ENCODE measurements around the gene CWC27. TPM values are rescaled to one million over a fixed set of nuclear protein-coding genes. Genes with fewer than 3 reads are reported as not detected.

Gene CWC27
- total RNA-seq, 8 experiments from 2014 or later: 15.1 to 28.0 (median 24.9) TPM

- Histone ChIP-seq H3K27ac (no peak overlapping the region), H3K4me3 (no peak overlapping the region), H3K4me1 (replicated peaks in 1 of 2) (no peaks in the 10 kb centered on the region)
- no peak for ATAC-seq (replicated peaks in 6 of 8)
- 80 to 100% (median 100%) methylated on average over 1 of the region's 1 CpG; no CpG with 5 or more reads in 1 of the 10 experiments for WGBS, 10 experiments
- in situ Hi-C loops (cut with MboI; ENCODE audit: low pct_unique_long_range_greater_than_20kb in 2 of 9, low sequenced_read_pairs in 9 of 9, unreplicated experiment in 9 of 9): no loop called here
Observed at GRCh38 chr5:64831996-64832395, 63.3 kb downstream of the CWC27 start.

DNA sequence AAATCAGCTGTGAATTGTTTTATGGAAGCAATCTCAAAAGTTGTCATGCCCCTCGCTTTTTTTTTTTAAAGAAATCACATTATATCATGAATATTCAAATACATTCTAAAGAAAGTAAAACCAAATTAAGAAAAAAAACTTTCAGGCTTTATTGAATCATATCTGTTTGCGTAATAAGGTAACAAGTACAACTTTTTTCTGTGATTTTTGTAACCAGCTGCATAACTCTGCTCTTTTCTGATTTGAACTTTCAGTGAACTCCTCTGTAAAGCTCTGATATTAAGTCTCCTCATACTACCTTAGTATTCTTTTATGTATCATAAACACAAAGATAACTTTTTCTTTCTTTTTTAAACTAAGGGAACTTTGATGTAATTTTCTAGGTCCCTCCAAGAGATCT, 65.3 kb downstream of the CWC27 start:
- H3K4me1 ChIP-seq (replicated peaks in 1 of 2): no peaks in the 10 kb centered on the region
- ATAC-seq (replicated peaks in 6 of 8): no peak
- no peak overlapping the region for H3K27ac ChIP-seq
- in situ Hi-C loops (cut with MboI; ENCODE audit: low pct_unique_long_range_greater_than_20kb in 2 of 9, low sequenced_read_pairs in 9 of 9, unreplicated experiment in 9 of 9): no loop called here
- no peak overlapping the region for H3K4me3 ChIP-seq
- WGBS, 10 experiments: 90 to 100% (median 94%) methylated on average over 1 to 2 of the region's 2 CpGs

DNA sequence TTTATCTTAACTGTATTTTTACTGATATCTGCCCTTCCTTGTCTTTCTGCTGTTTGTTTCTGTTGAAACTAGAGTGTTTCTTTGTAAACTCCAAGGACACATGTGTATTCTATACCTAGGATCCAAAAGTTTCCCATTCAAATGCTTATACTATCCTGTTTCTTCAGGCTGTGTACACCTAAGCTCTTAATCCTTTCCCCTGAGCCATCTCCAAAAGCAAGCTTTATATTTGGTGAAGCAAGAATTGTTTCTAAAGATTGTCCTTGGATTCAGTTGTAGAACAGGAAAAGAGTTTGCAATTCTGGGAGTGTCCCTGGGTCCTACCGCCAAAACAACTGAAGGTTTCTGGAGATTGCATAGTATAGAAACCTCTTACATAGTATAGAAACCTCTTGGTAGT, 65.9 kb downstream of the CWC27 start:
- 80 to 100% (median 89%) methylated on average over 1 of the region's 1 CpG; no CpG with 5 or more reads in 4 of the 10 experiments for WGBS, 10 experiments
- no peak for ATAC-seq (replicated peaks in 6 of 8)
- no peaks in the 10 kb centered on the region for H3K4me1 ChIP-seq (replicated peaks in 1 of 2)
- in situ Hi-C loops (cut with MboI; ENCODE audit: low pct_unique_long_range_greater_than_20kb in 2 of 9, low sequenced_read_pairs in 9 of 9, unreplicated experiment in 9 of 9): no loop called here
- no peak overlapping the region for H3K27ac ChIP-seq
- H3K4me3 ChIP-seq: no peak overlapping the region

- in situ Hi-C loops (cut with MboI; ENCODE audit: low pct_unique_long_range_greater_than_20kb in 2 of 9, low sequenced_read_pairs in 9 of 9, unreplicated experiment in 9 of 9): no loop called here
- no peaks in the 10 kb centered on the region for H3K4me1 ChIP-seq (replicated peaks in 1 of 2)
- 60 to 100% (median 85%) methylated on average over 1 of the region's 1 CpG; no CpG with 5 or more reads in 2 of the 10 experiments for WGBS, 10 experiments
- no peak overlapping the region for H3K27ac ChIP-seq
- no peak overlapping the region for H3K4me3 ChIP-seq
- ATAC-seq (replicated peaks in 6 of 8): no peak
Observed at GRCh38 chr5:64835266-64835665, 66.5 kb downstream of the CWC27 start.

DNA sequence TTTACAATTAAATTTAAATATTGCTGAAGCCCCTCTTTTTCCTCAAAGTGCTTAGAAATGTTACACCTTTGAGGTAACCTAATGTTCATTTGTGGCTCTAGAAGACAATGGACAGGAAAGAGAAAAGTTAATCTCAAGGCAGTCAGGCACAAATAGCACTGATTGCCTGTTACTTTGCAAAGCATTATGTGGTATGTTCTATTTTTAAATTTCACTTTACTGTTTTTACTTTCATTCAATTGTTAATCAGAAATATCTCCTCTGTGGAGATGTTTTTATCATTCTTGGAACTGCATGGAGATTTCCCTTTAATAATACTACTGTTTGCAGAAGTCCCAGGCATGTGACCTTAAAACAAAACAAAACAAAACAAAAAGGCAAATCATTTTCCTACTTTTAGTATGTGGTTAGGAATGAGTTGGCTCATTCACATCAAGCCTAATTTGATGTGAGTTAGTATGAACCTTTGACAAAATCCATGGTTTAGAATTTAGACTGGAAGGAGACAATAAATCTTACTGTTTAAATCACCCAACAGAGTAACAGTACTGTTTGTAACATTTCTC, 67.5 kb downstream of the CWC27 start:
- Histone ChIP-seq H3K4me3 (no peak overlapping the region), H3K27ac (no peak overlapping the region), H3K4me1 (replicated peaks in 1 of 2) (no peaks in the 10 kb centered on the region)
- no peak for ATAC-seq (replicated peaks in 6 of 8)
- in situ Hi-C loops (cut with MboI; ENCODE audit: low pct_unique_long_range_greater_than_20kb in 2 of 9, low sequenced_read_pairs in 9 of 9, unreplicated experiment in 9 of 9): no loop called here

DNA sequence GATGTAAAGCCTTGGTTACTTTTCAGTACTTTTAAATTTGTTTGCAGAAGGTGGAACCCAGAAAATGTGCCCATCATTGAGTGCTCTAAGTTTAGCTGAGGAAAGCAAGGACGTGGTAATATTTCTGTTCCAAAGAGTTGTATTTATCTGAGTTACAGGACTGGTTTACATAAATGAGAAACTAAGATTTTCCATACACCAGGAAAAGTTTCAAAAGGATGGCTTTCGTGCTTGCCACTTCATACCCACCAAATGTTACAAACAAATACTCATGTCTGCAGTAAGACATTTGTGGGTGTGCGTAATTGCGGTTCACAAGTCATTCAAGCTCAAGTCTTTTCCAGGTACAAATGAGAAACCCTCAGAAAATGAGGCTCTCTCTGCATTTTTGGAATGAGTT, 68.1 kb downstream of the CWC27 start:
- Histone ChIP-seq H3K4me3 (no peak overlapping the region), H3K27ac (no peak overlapping the region), H3K4me1 (replicated peaks in 1 of 2) (no peaks in the 10 kb centered on the region)
- no peak for ATAC-seq (replicated peaks in 6 of 8)
- in situ Hi-C loops (cut with MboI; ENCODE audit: low pct_unique_long_range_greater_than_20kb in 2 of 9, low sequenced_read_pairs in 9 of 9, unreplicated experiment in 9 of 9): no loop called here
- WGBS, 10 experiments: 74 to 100% (median 96%) methylated on average over 1 to 4 of the region's 4 CpGs; no CpG with 5 or more reads in 1 of the 10 experiments

- Histone ChIP-seq H3K27ac (no peak overlapping the region), H3K4me3 (no peak overlapping the region), H3K4me1 (replicated peaks in 1 of 2) (no peaks in the 10 kb centered on the region)
- WGBS, 10 experiments: 44 to 100% (median 100%) methylated on average over 1 of the region's 1 CpG; no CpG with 5 or more reads in 3 of the 10 experiments
- no peak for ATAC-seq (replicated peaks in 6 of 8)
- in situ Hi-C loops (cut with MboI; ENCODE audit: low pct_unique_long_range_greater_than_20kb in 2 of 9, low sequenced_read_pairs in 9 of 9, unreplicated experiment in 9 of 9): no loop called here
Observed at GRCh38 chr5:64838376-64838775, 69.6 kb downstream of the CWC27 start.

GRCh38 chr5:64838803-64839202, 70.1 kb downstream of the CWC27 start:
- in situ Hi-C loops (cut with MboI; ENCODE audit: low pct_unique_long_range_greater_than_20kb in 2 of 9, low sequenced_read_pairs in 9 of 9, unreplicated experiment in 9 of 9): no loop called here
- no peak for ATAC-seq (replicated peaks in 6 of 8)
- H3K4me3 ChIP-seq: no peak overlapping the region
- no peak overlapping the region for H3K27ac ChIP-seq
- H3K4me1 ChIP-seq (replicated peaks in 1 of 2): no peaks in the 10 kb centered on the region

GRCh38 chr5:64839936-64840335, 71.2 kb downstream of the CWC27 start:
- 100% methylated on average over 1 of the region's 1 CpG; no CpG with 5 or more reads in 5 of the 10 experiments for WGBS, 10 experiments
- ATAC-seq (replicated peaks in 6 of 8): no peak
- H3K27ac ChIP-seq: no peak overlapping the region
- in situ Hi-C loops (cut with MboI; ENCODE audit: low pct_unique_long_range_greater_than_20kb in 2 of 9, low sequenced_read_pairs in 9 of 9, unreplicated experiment in 9 of 9): no loop called here
- H3K4me1 ChIP-seq (replicated peaks in 1 of 2): no peaks in the 10 kb centered on the region
- H3K4me3 ChIP-seq: no peak overlapping the region

DNA sequence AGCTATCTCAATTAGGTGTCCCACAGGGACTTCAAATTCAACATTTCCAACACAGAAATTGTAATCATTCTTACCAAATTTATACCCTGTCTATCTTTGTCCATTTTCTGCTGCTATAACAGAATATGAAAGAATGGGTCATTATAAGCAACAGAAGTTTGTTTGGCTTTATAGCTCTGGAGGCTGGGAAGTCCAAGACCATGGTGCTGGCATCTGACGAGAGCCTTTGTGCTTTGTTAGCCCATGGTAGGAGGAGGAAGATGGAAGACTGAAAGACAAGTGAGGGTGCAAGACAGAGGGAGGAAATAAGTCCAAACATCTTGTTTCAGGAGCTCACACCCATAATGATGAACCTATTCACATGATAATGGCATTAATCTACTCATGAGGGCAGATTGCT, 72.2 kb downstream of the CWC27 start:
- H3K27ac ChIP-seq: no peak overlapping the region
- H3K4me3 ChIP-seq: no peak overlapping the region
- H3K4me1 ChIP-seq (replicated peaks in 1 of 2): no peaks in the 10 kb centered on the region
- ATAC-seq (replicated peaks in 6 of 8): no peak
- 83 to 100% (median 88%) methylated on average over 1 of the region's 1 CpG; no CpG with 5 or more reads in 5 of the 10 experiments for WGBS, 10 experiments
- in situ Hi-C loops (cut with MboI; ENCODE audit: low pct_unique_long_range_greater_than_20kb in 2 of 9, low sequenced_read_pairs in 9 of 9, unreplicated experiment in 9 of 9): no loop called here

- no peak overlapping the region for H3K27ac ChIP-seq
- H3K4me1 ChIP-seq (replicated peaks in 1 of 2): no peaks in the 10 kb centered on the region
- 88 to 100% (median 98%) methylated on average over 1 to 5 of the region's 5 CpGs for WGBS, 10 experiments
- in situ Hi-C loops (cut with MboI; ENCODE audit: low pct_unique_long_range_greater_than_20kb in 2 of 9, low sequenced_read_pairs in 9 of 9, unreplicated experiment in 9 of 9): no loop called here
- no peak overlapping the region for H3K4me3 ChIP-seq
- ATAC-seq (replicated peaks in 6 of 8): no peak
Observed at GRCh38 chr5:64853777-64854176, 85.0 kb downstream of the CWC27 start.

- no peaks in the 10 kb centered on the region for H3K4me1 ChIP-seq (replicated peaks in 1 of 2)
- 40 to 100% (median 100%) methylated on average over 1 of the region's 1 CpG for WGBS, 10 experiments
- H3K27ac ChIP-seq: no peak overlapping the region
- no peak for ATAC-seq (replicated peaks in 6 of 8)
- in situ Hi-C loops (cut with MboI; ENCODE audit: low pct_unique_long_range_greater_than_20kb in 2 of 9, low sequenced_read_pairs in 9 of 9, unreplicated experiment in 9 of 9): no loop called here
- H3K4me3 ChIP-seq: no peak overlapping the region
Observed at GRCh38 chr5:64854855-64855254, 86.1 kb downstream of the CWC27 start.

GRCh38 chr5:64859881-64860280, 91.2 kb downstream of the CWC27 start:
- Histone ChIP-seq H3K4me3 (no peak overlapping the region), H3K27ac (no peak overlapping the region), H3K4me1 (replicated peaks in 1 of 2) (no peaks in the 10 kb centered on the region)
- ATAC-seq (replicated peaks in 6 of 8): no peak
- in situ Hi-C loops (cut with MboI; ENCODE audit: low pct_unique_long_range_greater_than_20kb in 2 of 9, low sequenced_read_pairs in 9 of 9, unreplicated experiment in 9 of 9): no loop called here

- H3K27ac ChIP-seq: no peak overlapping the region
- H3K4me1 ChIP-seq (replicated peaks in 1 of 2): no peaks in the 10 kb centered on the region
- in situ Hi-C loops (cut with MboI; ENCODE audit: low pct_unique_long_range_greater_than_20kb in 2 of 9, low sequenced_read_pairs in 9 of 9, unreplicated experiment in 9 of 9): no loop called here
- no peak overlapping the region for H3K4me3 ChIP-seq
- ATAC-seq (replicated peaks in 6 of 8): no peak
Observed at GRCh38 chr5:64861281-64861680, 92.6 kb downstream of the CWC27 start.

DNA sequence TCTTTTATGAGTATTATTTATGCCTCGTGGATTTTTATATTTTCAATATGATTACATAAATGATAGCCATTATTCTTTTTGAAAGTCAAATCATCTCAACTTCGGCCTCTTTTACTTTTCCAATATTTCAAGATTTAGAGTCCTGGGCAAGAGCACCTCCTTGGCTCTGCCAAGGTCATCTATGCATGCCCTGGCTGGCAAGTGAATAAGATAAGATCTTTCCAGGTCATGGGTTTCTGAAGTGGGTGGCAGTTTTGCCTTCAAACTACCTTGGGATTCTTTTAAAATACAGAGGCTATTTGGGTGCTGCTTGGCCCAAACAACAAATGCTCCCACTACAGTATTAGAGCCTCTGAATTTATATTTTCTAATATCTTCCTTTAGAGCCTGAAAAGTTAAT, 95.4 kb downstream of the CWC27 start:
- Histone ChIP-seq H3K27ac (no peak overlapping the region), H3K4me3 (no peak overlapping the region), H3K4me1 (replicated peaks in 1 of 2) (no peaks in the 10 kb centered on the region)
- in situ Hi-C loops (cut with MboI; ENCODE audit: low pct_unique_long_range_greater_than_20kb in 2 of 9, low sequenced_read_pairs in 9 of 9, unreplicated experiment in 9 of 9): no loop called here
- ATAC-seq (replicated peaks in 6 of 8): no peak
- WGBS, 10 experiments: 82 to 100% (median 91%) methylated on average over 2 of the region's 2 CpGs
